Suprapubic skin (tissue), 4 donors: ENCODE measurements around the gene DMXL1.

Experiments used
- CTCF ChIP-seq, 2 donors: fragments of 200-600 bp in 1 of 2; fragments of 450-650 bp in 1 of 2; sonication (generic) in 1 of 2; IDR thresholded peaks; one replicate each; pipeline ENCODE4 v1.5.1; 2016 to 2019; ENCODE audit warnings: antibody characterized with exemption in 2 of 2, mild to moderate bottlenecking in 1 of 2, moderate library complexity in 1 of 2
- EP300 ChIP-seq: sonication (generic); formaldehyde crosslinking; IDR thresholded peaks from one replicate; pipeline ENCODE4 v1.6.1; 2017; ENCODE audit warnings: antibody characterized with exemption
- POLR2A ChIP-seq, 2 donors: fragments of 450-650 bp; IDR thresholded peaks; one replicate each; pipeline ENCODE4 v1.6.1; 2017; ENCODE audit warnings: antibody characterized with exemption in 2 of 2, mild to moderate bottlenecking in 2 of 2, moderate library complexity in 2 of 2
- POLR2AphosphoS5 ChIP-seq, 3 donors: sonication (generic); formaldehyde crosslinking; IDR thresholded peaks; one replicate each; pipeline ENCODE4 v1.6.1; 2017; ENCODE audit warnings: antibody characterized with exemption in 3 of 3

GRCh38 chr5:119275601-119276173 is 204.8 kb downstream of the DMXL1 start:
- TF ChIP-seq CTCF (IDR thresholded peaks at IDR 0.05) (no peak), POLR2A (IDR thresholded peaks at IDR 0.05) (no peak), EP300 (no peak), POLR2AphosphoS5 (IDR thresholded peaks at IDR 0.05) (no peak)
